H1 (cell line): ENCODE data around the gene CTU1. TPM values are rescaled to one million over a fixed set of nuclear protein-coding genes. Genes with fewer than 3 reads are reported as not detected.

Experiments
- CTCF ChIA-PET: fragments of 300-600 bp; sonication (Branson Sonifier 250); formaldehyde crosslinking; loops from one replicate; lab custom pipeline; 2021; ENCODE audit not compliant: partially characterized antibody; lab: Charles Lee
- POLR2A ChIA-PET: fragments of 300-600 bp; sonication (Branson Sonifier 250); formaldehyde crosslinking; loops from one replicate; lab custom pipeline; 2021; ENCODE audit warnings: inconsistent platforms; ENCODE audit not compliant: partially characterized antibody; lab: Charles Lee
- DNase-seq, 2 experiments: peaks; one replicate each; pipeline versions ENCODE4 v3.0.0 to v3.0.0-alpha.2; 2010 to 2022; ENCODE audit warnings: low spot score in 2 of 2, low read depth in 1 of 2, mixed read lengths in 1 of 2
- FAIRE-seq: peaks from 2 replicates; lab custom pipeline; 2011; peaks lifted over from hg19 to GRCh38; lab: Jason Lieb, UNC
- H2AFZ ChIP-seq: 2 replicates; pipeline ENCODE4 v1.8.1; 2012; ENCODE audit warnings: low read length, inconsistent platforms
- H2AK5ac ChIP-seq: 2 replicates; pipeline ENCODE4 v1.6.1; 2013; ENCODE audit warnings: low read depth, low read length
- H2BK120ac ChIP-seq: replicated peaks from 2 replicates; pipeline ENCODE3; 2013; ENCODE audit warnings: low read depth, low read length, inconsistent platforms
- H2BK12ac ChIP-seq: 2 replicates; pipeline ENCODE4 v1.6.1; 2013; ENCODE audit warnings: low read depth, low read length
- H2BK15ac ChIP-seq: 2 replicates; pipeline ENCODE4 v1.6.1; 2013; ENCODE audit warnings: low read length
- H2BK20ac ChIP-seq: 2 replicates; pipeline ENCODE4 v1.6.1; 2013; ENCODE audit warnings: low read length
- H2BK5ac ChIP-seq: 2 replicates; pipeline ENCODE4 v1.6.1; 2013; ENCODE audit warnings: low read depth, low read length
- H3K14ac ChIP-seq: 2 replicates; pipeline ENCODE4 v1.6.1; 2013; ENCODE audit warnings: inconsistent platforms; ENCODE audit not compliant: insufficient read length
- H3K18ac ChIP-seq: 2 replicates; pipeline ENCODE4 v1.6.1; 2013; ENCODE audit warnings: low read length; ENCODE audit errors: extremely low read depth
- H3K23ac ChIP-seq: 2 replicates; pipeline ENCODE4 v1.6.1; 2013; ENCODE audit warnings: inconsistent platforms; ENCODE audit not compliant: insufficient read length
- H3K23me2 ChIP-seq: 2 replicates; pipeline ENCODE4 v1.6.1; 2013; ENCODE audit warnings: low read depth, low read length
- H3K27ac ChIP-seq: 2 replicates; pipeline ENCODE4 v1.6.1; 2011; ENCODE audit warnings: low read depth, low read length, inconsistent platforms
- H3K27me3 ChIP-seq, 4 experiments: replicated peaks in 1 of 4; 1 replicate in 1 of 4; 2 replicates in 3 of 4; pipeline versions ENCODE4 v1.6.1 to v1.8.1; 2011 to 2013; ENCODE audit warnings: low read length in 3 of 4, mild to moderate bottlenecking in 3 of 4, inconsistent platforms in 2 of 4, mixed read lengths in 2 of 4, moderate library complexity in 1 of 4; ENCODE audit not compliant: control insufficient read depth in 3 of 4, insufficient read depth in 3 of 4; ENCODE audit errors: extremely low read depth in 1 of 4
- H3K36me3 ChIP-seq, 4 experiments: 2 replicates each; pipeline versions ENCODE4 v1.6.1 to v1.8.1; 2011 to 2013; ENCODE audit warnings: mild to moderate bottlenecking in 4 of 4, low read length in 3 of 4, moderate library complexity in 2 of 4, control low read depth in 1 of 4, inconsistent platforms in 1 of 4; ENCODE audit not compliant: insufficient read depth in 4 of 4, control insufficient read depth in 2 of 4
- H3K4ac ChIP-seq: replicated peaks from 2 replicates; pipeline ENCODE3; 2013; ENCODE audit warnings: low read length, low read depth, mixed read lengths, inconsistent platforms; ENCODE audit not compliant: insufficient read length
- H3K4me1 ChIP-seq, 4 experiments: replicated peaks in 1 of 4; 1 replicate in 1 of 4; 2 replicates in 3 of 4; pipeline versions ENCODE4 v1.6.1 to v1.8.1; 2011 to 2013; ENCODE audit warnings: low read length in 3 of 4, inconsistent platforms in 2 of 4, mixed read lengths in 1 of 4; ENCODE audit not compliant: insufficient read depth in 4 of 4, control insufficient read depth in 3 of 4
- H3K4me2 ChIP-seq, 2 experiments: 2 replicates each; pipeline versions ENCODE4 v1.6.1 to v1.8.1; 2011 to 2013; ENCODE audit warnings: low read depth in 2 of 2, low read length in 2 of 2, control low read depth in 1 of 2, inconsistent platforms in 1 of 2, mild to moderate bottlenecking in 1 of 2; ENCODE audit not compliant: insufficient read depth in 1 of 2
- H3K4me3 ChIP-seq, 4 experiments: fragments of 200-600, 300-600 bp in 1 of 4; sonication (generic), shearing (Covaris generic), sonication (Bioruptor Twin) in 1 of 4; 2 replicates each; pipeline versions ENCODE4 v1.5.1 to v1.8.1; 2011 to 2016; ENCODE audit warnings: low read length in 4 of 4, low read depth in 3 of 4, control low read depth in 2 of 4, inconsistent platforms in 2 of 4, mild to moderate bottlenecking in 2 of 4, mixed read lengths in 1 of 4, moderate library complexity in 1 of 4; ENCODE audit not compliant: insufficient read depth in 2 of 4; ENCODE audit errors: extremely low read depth in 1 of 4
- H3K56ac ChIP-seq: replicated peaks from 2 replicates; pipeline ENCODE3; 2013; ENCODE audit warnings: low read depth, mild to moderate bottlenecking, mixed read lengths, low read length, inconsistent platforms; ENCODE audit not compliant: insufficient read length
- H3K79me1 ChIP-seq: 2 replicates; pipeline ENCODE4 v1.6.1; 2013; ENCODE audit warnings: low read depth, low read length, control low read depth
- H3K79me2 ChIP-seq, 2 experiments: 2 replicates each; pipeline versions ENCODE4 v1.6.1 to v1.8.1; 2012 to 2013; ENCODE audit warnings: low read length in 2 of 2, mild to moderate bottlenecking in 2 of 2, inconsistent platforms in 1 of 2; ENCODE audit not compliant: insufficient read depth in 2 of 2, control insufficient read depth in 1 of 2
- H3K9ac ChIP-seq, 4 experiments: replicated peaks in 1 of 4; 1 replicate in 1 of 4; 2 replicates in 3 of 4; pipeline versions ENCODE4 v1.6.1 to v1.8.1; 2011 to 2013; ENCODE audit warnings: low read depth in 3 of 4, low read length in 3 of 4, control low read depth in 2 of 4, mild to moderate bottlenecking in 2 of 4, moderate library complexity in 2 of 4, inconsistent platforms in 1 of 4; ENCODE audit errors: extremely low read depth in 1 of 4
- H3K9me3 ChIP-seq, 2 experiments: 2 replicates each; pipeline versions ENCODE4 v1.6.1 to v1.8.1; 2012 to 2013; ENCODE audit warnings: mild to moderate bottlenecking in 2 of 2, moderate library complexity in 2 of 2, control low read depth in 1 of 2, inconsistent platforms in 1 of 2, low read depth in 1 of 2, low read length in 1 of 2, mixed read lengths in 1 of 2; ENCODE audit not compliant: insufficient read depth in 2 of 2
- H4K20me1 ChIP-seq, 2 experiments: replicated peaks in 1 of 2; 2 replicates each; pipeline versions ENCODE3 to v1.8.1; 2011 to 2013; ENCODE audit warnings: inconsistent platforms in 2 of 2, low read length in 2 of 2, mild to moderate bottlenecking in 1 of 2; ENCODE audit not compliant: insufficient read depth in 2 of 2, control insufficient read depth in 1 of 2
- H4K5ac ChIP-seq: 2 replicates; pipeline ENCODE4 v1.6.1; 2013; ENCODE audit warnings: low read length, low read depth, mixed read lengths, inconsistent platforms; ENCODE audit not compliant: insufficient read length
- H4K8ac ChIP-seq: 2 replicates; pipeline ENCODE4 v1.8.0; 2013; ENCODE audit warnings: mild to moderate bottlenecking, moderate library complexity, low read length, inconsistent platforms; ENCODE audit not compliant: insufficient read depth; ENCODE audit errors: extremely low read depth
- H4K91ac ChIP-seq: replicated peaks from 2 replicates; pipeline ENCODE3; 2013; ENCODE audit warnings: low read length, mixed read lengths, inconsistent platforms; ENCODE audit not compliant: insufficient read length
- CBX8 ChIP-seq: fragments of 300-800, 300-1000 bp; sonication (generic); IDR thresholded peaks from 2 replicates; pipeline ENCODE4 v1.7.1; 2016; ENCODE audit warnings: low read depth, low read length, borderline replicate concordance
- GABPA ChIP-seq: IDR thresholded peaks from 2 replicates; pipeline ENCODE4 v1.6.1; 2011; ENCODE audit warnings: mild to moderate bottlenecking, low read length, moderate library complexity, borderline replicate concordance; ENCODE audit not compliant: insufficient read depth
- GTF2F1 ChIP-seq: IDR thresholded peaks from 2 replicates; pipeline ENCODE4 v1.6.1; 2012; ENCODE audit warnings: low read depth, low read length, improper control_type of control experiment, borderline replicate concordance
- JUN ChIP-seq: IDR thresholded peaks from 2 replicates; pipeline ENCODE4 v1.6.1; 2011; ENCODE audit warnings: low read depth, mild to moderate bottlenecking, improper control_type of control experiment, low read length
- NRF1 ChIP-seq: IDR thresholded peaks from 2 replicates; pipeline ENCODE4 v1.6.1; 2011; ENCODE audit warnings: mild to moderate bottlenecking, low read depth, low read length, improper control_type of control experiment
- RBBP5 ChIP-seq: IDR thresholded peaks from 2 replicates; pipeline ENCODE4 v1.7.1; 2012; ENCODE audit warnings: low read depth, mild to moderate bottlenecking, inconsistent platforms, low read length, moderate library complexity, borderline replicate concordance
- RFX5 ChIP-seq: IDR thresholded peaks from 2 replicates; pipeline ENCODE4 v1.6.1; 2011; ENCODE audit warnings: low read depth, low read length, improper control_type of control experiment, borderline replicate concordance
- SAP30 ChIP-seq: fragments of 300-600 bp; sonication (generic); IDR thresholded peaks from 2 replicates; pipeline ENCODE4 v1.7.1; 2012; ENCODE audit warnings: low read length, moderate library complexity, mild to moderate bottlenecking, inconsistent platforms; ENCODE audit not compliant: insufficient read depth, insufficient replicate concordance
- SUZ12 ChIP-seq: fragments of 200-600 bp; sonication (generic); IDR thresholded peaks from 2 replicates; pipeline ENCODE4 v1.6.1; 2012; ENCODE audit warnings: mild to moderate bottlenecking, inconsistent platforms, low read length, moderate library complexity, mixed read lengths
- TAF1 ChIP-seq: IDR thresholded peaks from 2 replicates; pipeline ENCODE4 v1.6.1; 2011; ENCODE audit warnings: mild to moderate bottlenecking, low read depth, low read length
- TBP ChIP-seq: IDR thresholded peaks from 2 replicates; pipeline ENCODE4 v1.6.1; 2011; ENCODE audit warnings: low read depth, low read length, improper control_type of control experiment
- TEAD4 ChIP-seq: IDR thresholded peaks from 2 replicates; pipeline ENCODE4 v1.6.1; 2012; ENCODE audit warnings: low read depth, low read length, inconsistent platforms, mixed read lengths
- WGBS, 2 experiments: shearing (Covaris generic) in 1 of 2; methylation state at CpG; one replicate each; pipeline versions ENCODE4 v1.1.6 to v1.1.7; 2013 to 2015; ENCODE audit warnings: low lambda C conversion rate in 2 of 2, mixed read lengths in 2 of 2, inconsistent platforms in 1 of 2, low coverage in 1 of 2, missing lambda C conversion rate in 1 of 2; ENCODE audit not compliant: insufficient replicate concordance in 2 of 2, insufficient coverage in 1 of 2, insufficient read length in 1 of 2; ENCODE audit errors: extremely low coverage in 1 of 2, missing lambda C conversion rate in 1 of 2; 5-methylcytosine and 5-hydroxymethylcytosine counted together
- polyA plus RNA-seq, 7 experiments: library from polyadenylated mRNA; depleted of rRNA in 3 of 7; stranded (reverse) in 5 of 7; unstranded in 2 of 7; fragments of >200 nt in 5 of 7; fragments of 200-250 nt in 2 of 7; gene quantifications; 1 replicate in 5 of 7; 2 replicates in 1 of 7; 4 replicates in 1 of 7; pipeline versions ENCODE4 v1.2.1 to v1.2.3, GENCODE V29; 2011 to 2013; ENCODE audit warnings: missing spikeins in 2 of 7, mixed read lengths in 2 of 7
- total RNA-seq: library from RNA; stranded (reverse); fragmentation: NEBNext Ultra II Directional; extraction: Animal tissue kit (Norgen Biotek cat#: 25700); gene quantifications from 2 replicates; pipeline ENCODE4 v1.2.1, GENCODE V29; 2021
- TF ChIP-seq, protein P1 (sequence below): IDR thresholded peaks from 2 replicates; pipeline ENCODE4 v1.6.1; 2011; ENCODE audit warnings: low read depth, mild to moderate bottlenecking, low read length; ENCODE audit not compliant: insufficient read depth

Gene CTU1
- total and polyA plus RNA-seq, 2 of the 8 experiments (the other 6 are each of a cell fraction or from before 2014, with no cell fraction given), result 4.6 to 7.2 TPM

DNA sequence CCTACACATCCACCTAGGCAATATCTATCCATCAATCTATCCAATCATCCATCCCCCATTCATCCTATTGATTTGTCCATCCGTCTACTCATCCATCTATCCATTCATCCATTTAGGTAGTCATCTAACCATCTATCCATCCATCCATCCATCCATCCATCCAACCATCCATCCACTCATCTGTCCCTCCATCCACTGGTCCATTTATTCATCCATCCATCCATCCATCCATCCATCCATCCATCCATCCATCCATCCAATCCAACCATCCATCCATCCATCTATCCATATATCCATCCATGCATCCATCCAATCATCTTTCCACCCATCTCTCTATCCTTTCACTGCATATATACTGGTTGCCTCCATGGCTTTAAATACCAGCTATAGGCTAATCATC lies 47.2 kb downstream of the CTU1 start:
- H3K27me3 ChIP-seq, result no peaks in the 10 kb centered on the region; a peak in 1 of 7 replicates
- H2BK5ac ChIP-seq, result no peak overlapping the region
- no peaks in the 10 kb centered on the region for H3K79me1 ChIP-seq
- H2BK15ac ChIP-seq, result no peak overlapping the region
- H3K4ac ChIP-seq, result no peak overlapping the region
- H3K36me3 ChIP-seq, result no peaks in the 10 kb centered on the region
- no peaks in the 10 kb centered on the region for H4K20me1 ChIP-seq
- POLR2A ChIA-PET, result no interaction called here
- no peak overlapping the region for H3K4me2 ChIP-seq
- H2AFZ ChIP-seq, result no peak overlapping the region
- H4K91ac ChIP-seq, result no peak overlapping the region
- H3K4me3 ChIP-seq, result no peak overlapping the region
- no peak overlapping the region for H4K5ac ChIP-seq
- no peaks in the 10 kb centered on the region for H3K9me3 ChIP-seq
- DNase-seq, result no peak
- H3K18ac ChIP-seq, result no peak overlapping the region
- H3K56ac ChIP-seq, result no peak overlapping the region
- no peak overlapping the region for H3K27ac ChIP-seq
- no peak overlapping the region for H3K14ac ChIP-seq
- no peak overlapping the region for H2BK120ac ChIP-seq
- 0 to 100% methylated on average over 1 of the region's 1 CpG for WGBS, 2 experiments
- H3K23ac ChIP-seq, result no peak overlapping the region
- no peak overlapping the region for H3K9ac ChIP-seq
- CTCF ChIA-PET, result no interaction called here
- H2BK12ac ChIP-seq, result no peak overlapping the region
- no peaks in the 10 kb centered on the region for H3K79me2 ChIP-seq
- no peak for FAIRE-seq
- H2BK20ac ChIP-seq, result no peak overlapping the region
- no peak overlapping the region for H2AK5ac ChIP-seq
- H4K8ac ChIP-seq, result no peak overlapping the region
- peaks cover 0 to 6% (median 1%) of the 10 kb centered on the region in 4 experiments; a peak in 4 of 7 replicates for H3K4me1 ChIP-seq
- H3K23me2 ChIP-seq, result peaks cover 16% of the 10 kb centered on the region; the same call in 1 of the 2 replicates
- TF ChIP-seq GABPA (no peak), RBBP5 (no peak), SUZ12 (no peak), TAF1 (no peak), NRF1 (no peak), GTF2F1 (no peak), CBX8 (no peak), TBP (no peak), JUN (no peak), RFX5 (no peak), SAP30 (no peak), TEAD4 (no peak)
- TF ChIP-seq, protein P1, sequence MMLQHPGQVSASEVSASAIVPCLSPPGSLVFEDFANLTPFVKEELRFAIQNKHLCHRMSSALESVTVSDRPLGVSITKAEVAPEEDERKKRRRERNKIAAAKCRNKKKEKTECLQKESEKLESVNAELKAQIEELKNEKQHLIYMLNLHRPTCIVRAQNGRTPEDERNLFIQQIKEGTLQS, result no peak
